AG08395 (cell line): ENCODE measurements around the gene DBN1.

Source experiments
- DNase-seq: peaks from one replicate; pipeline ENCODE4 v3.0.0; 2012; ENCODE audit warnings: mixed read lengths, low spot score

Gene DBN1

GRCh38 chr5:177455661-177456590, 17.5 kb downstream of the DBN1 start:
- peak; percentile 94 for DNase-seq

- DNase-seq: peak; percentile 47
These were observed 18.3 kb downstream of the DBN1 start for GRCh38 chr5:177455036-177455660.

- peak; percentile 97 for DNase-seq
These were observed 18.9 kb downstream of the DBN1 start for GRCh38 chr5:177454397-177455035.

- DNase-seq: no peak
These were observed 19.5 kb downstream of the DBN1 start for GRCh38 chr5:177453852-177454396.

- DNase-seq: no peak
These were observed 20.5 kb downstream of the DBN1 start for GRCh38 chr5:177452688-177453638.

- no peak for DNase-seq
These were observed 22.6 kb downstream of the DBN1 start for GRCh38 chr5:177450667-177451424.

- DNase-seq: no peak
These were observed 24.0 kb downstream of the DBN1 start for GRCh38 chr5:177449140-177450061.

GRCh38 chr5:177448244-177448950, 25.0 kb downstream of the DBN1 start:
- no peak for DNase-seq

- DNase-seq: peak; percentile 76
These were observed 25.7 kb downstream of the DBN1 start for GRCh38 chr5:177447611-177448243.

GRCh38 chr5:177447066-177447610, 26.3 kb downstream of the DBN1 start:
- DNase-seq: peak; percentile 54

GRCh38 chr5:177446200-177447065, 27.0 kb downstream of the DBN1 start, which contains the start of gene PRR7:
Gene PRR7 (plus strand): TSS chr5:177446814. CDS start chr5:177455068, 8,254 bp downstream.
- peak; percentile 88 for DNase-seq

- no peak for DNase-seq
These were observed 27.6 kb downstream of the DBN1 start for GRCh38 chr5:177445917-177446199.

- DNase-seq: no peak
These were observed 28.1 kb downstream of the DBN1 start for GRCh38 chr5:177445052-177445916.

- DNase-seq: no peak
These were observed 29.1 kb downstream of the DBN1 start for GRCh38 chr5:177444106-177445051.
